Trophoblast cell (in vitro differentiated cells and primary cell): ENCODE data around the gene CSRNP2.
A peak's percentile ranks its signal among the peaks of the same experiment; 100 is the strongest.

Experiments
- DNase-seq, 2 donors: peaks; one replicate each; pipeline ENCODE4 v3.0.0-alpha.2; 2016
- H2AFZ ChIP-seq: 2 replicates; pipeline ENCODE4 v1.6.1; 2013; ENCODE audit warnings: low read length, moderate library complexity, mild to moderate bottlenecking; ENCODE audit not compliant: insufficient read depth, poor library complexity
- H2AK5ac ChIP-seq: 2 replicates; pipeline ENCODE4 v1.6.1; 2013; ENCODE audit warnings: mild to moderate bottlenecking, low read length
- H2BK120ac ChIP-seq: 2 replicates; pipeline ENCODE4 v1.6.1; 2013; ENCODE audit warnings: low read length, mild to moderate bottlenecking, moderate library complexity; ENCODE audit not compliant: insufficient read depth, poor library complexity
- H2BK12ac ChIP-seq: 2 replicates; pipeline ENCODE4 v1.6.1; 2013; ENCODE audit warnings: mild to moderate bottlenecking, low read length, moderate library complexity
- H2BK5ac ChIP-seq: 2 replicates; pipeline ENCODE4 v1.6.1; 2013; ENCODE audit warnings: low read length, low read depth, moderate library complexity, mild to moderate bottlenecking; ENCODE audit not compliant: poor library complexity
- H3K14ac ChIP-seq: 2 replicates; pipeline ENCODE4 v1.6.1; 2013; ENCODE audit warnings: mild to moderate bottlenecking, low read length
- H3K18ac ChIP-seq: 2 replicates; pipeline ENCODE4 v1.6.1; 2013; ENCODE audit warnings: mild to moderate bottlenecking, low read length
- H3K23ac ChIP-seq: 2 replicates; pipeline ENCODE4 v1.6.1; 2013; ENCODE audit warnings: low read length
- H3K27ac ChIP-seq: 2 replicates; pipeline ENCODE4 v1.5.1; 2013; ENCODE audit warnings: low read depth, mild to moderate bottlenecking, inconsistent platforms, low read length, moderate library complexity
- H3K27me3 ChIP-seq: 2 replicates; pipeline ENCODE4 v1.6.1; 2013; ENCODE audit warnings: inconsistent platforms, mild to moderate bottlenecking, low read length, moderate library complexity; ENCODE audit not compliant: insufficient read depth
- H3K36me3 ChIP-seq, 2 experiments: 1 replicate in 1 of 2; 2 replicates in 1 of 2; pipeline ENCODE4 v1.6.1; 2013; ENCODE audit warnings: low read length in 2 of 2, mild to moderate bottlenecking in 2 of 2, moderate library complexity in 1 of 2; ENCODE audit not compliant: insufficient read depth in 2 of 2, control insufficient read depth in 1 of 2
- H3K4ac ChIP-seq: 2 replicates; pipeline ENCODE4 v1.6.1; 2013; ENCODE audit warnings: low read depth, mild to moderate bottlenecking, low read length, moderate library complexity
- H3K4me1 ChIP-seq, 2 experiments: 1 replicate in 1 of 2; 2 replicates in 1 of 2; pipeline ENCODE4 v1.6.1; 2013; ENCODE audit warnings: low read length in 2 of 2, mild to moderate bottlenecking in 2 of 2, moderate library complexity in 1 of 2; ENCODE audit not compliant: insufficient read depth in 2 of 2, control insufficient read depth in 1 of 2
- H3K4me2 ChIP-seq: 2 replicates; pipeline ENCODE4 v1.6.1; 2013; ENCODE audit warnings: inconsistent platforms, mild to moderate bottlenecking, low read length, moderate library complexity
- H3K4me3 ChIP-seq: 2 replicates; pipeline ENCODE4 v1.5.1; 2013; ENCODE audit warnings: mild to moderate bottlenecking, low read depth, low read length, inconsistent platforms
- H3K79me1 ChIP-seq: one replicate; pipeline ENCODE4 v1.6.1; 2013; ENCODE audit warnings: low read length
- H3K79me2 ChIP-seq: 2 replicates; pipeline ENCODE4 v1.6.1; 2013; ENCODE audit warnings: low read length, mild to moderate bottlenecking; ENCODE audit not compliant: control insufficient read depth, insufficient read depth, poor library complexity
- H3K9ac ChIP-seq: 2 replicates; pipeline ENCODE4 v1.6.1; 2013; ENCODE audit warnings: mild to moderate bottlenecking, low read length
- H3K9me3 ChIP-seq: 2 replicates; pipeline ENCODE4 v1.6.1; 2013; ENCODE audit warnings: low read depth, mild to moderate bottlenecking, control low read depth, inconsistent platforms, low read length; ENCODE audit not compliant: insufficient read depth
- H4K12ac ChIP-seq: 2 replicates; pipeline ENCODE4 v1.6.1; 2013; ENCODE audit warnings: low read depth, mild to moderate bottlenecking, low read length, moderate library complexity
- H4K8ac ChIP-seq: 2 replicates; pipeline ENCODE4 v1.6.1; 2013; ENCODE audit warnings: low read depth, mild to moderate bottlenecking, low read length, moderate library complexity
- H4K91ac ChIP-seq: one replicate; pipeline ENCODE4 v1.6.1; 2013; ENCODE audit warnings: low read depth, mild to moderate bottlenecking, low read length, moderate library complexity
- WGBS: extraction: QIAGEN DNeasy Blood & Tissue Kit; methylation state at CpG from one replicate; pipeline ENCODE4 v1.1.7; 2013; ENCODE audit warnings: missing lambda C conversion rate; ENCODE audit not compliant: insufficient read length, insufficient coverage; ENCODE audit errors: extremely low coverage; 5-methylcytosine and 5-hydroxymethylcytosine counted together

CSRNP2 gene

GRCh38 chr12:51127050-51127729 lies 43.8 kb upstream of the CSRNP2 start:
- Histone ChIP-seq H3K23ac (no peak overlapping the region), H3K4me2 (no peak overlapping the region), H3K18ac (no peak overlapping the region), H4K12ac (no peak overlapping the region), H2AK5ac (no peak overlapping the region), H2BK120ac (no peak overlapping the region), H3K9me3 (no peaks in the 10 kb centered on the region), H4K91ac (no peak overlapping the region), H3K4me3 (no peak overlapping the region), H4K8ac (no peak overlapping the region), H3K14ac (no peak overlapping the region), H2AFZ (no peak overlapping the region), H3K79me1 (no peaks in the 10 kb centered on the region), H3K9ac (no peak overlapping the region), H3K79me2 (no peaks in the 10 kb centered on the region), H3K36me3 (peaks cover 7 to 9% of the 10 kb centered on the region in 2 experiments), H3K4me1 (no peaks in the 10 kb centered on the region), H3K4ac (no peak overlapping the region), H3K27me3 (no peaks in the 10 kb centered on the region), H2BK5ac (no peak overlapping the region), H2BK12ac (no peak overlapping the region), H3K27ac (no peak overlapping the region)
- WGBS = no CpG with 5 or more reads among the region's 2 CpGs
- DNase-seq = no peak

GRCh38 chr12:51126297-51126696 lies 42.9 kb upstream of the CSRNP2 start:
- Histone ChIP-seq H3K14ac (no peak overlapping the region), H2BK12ac (no peak overlapping the region), H3K4ac (no peak overlapping the region), H4K12ac (no peak overlapping the region), H3K27ac (no peak overlapping the region), H3K23ac (no peak overlapping the region), H2AK5ac (no peak overlapping the region), H3K9ac (no peak overlapping the region), H3K79me1 (no peaks in the 10 kb centered on the region), H3K79me2 (no peaks in the 10 kb centered on the region), H3K4me1 (no peaks in the 10 kb centered on the region), H3K27me3 (no peaks in the 10 kb centered on the region), H3K36me3 (peaks cover 7 to 9% of the 10 kb centered on the region in 2 experiments), H3K18ac (no peak overlapping the region), H3K9me3 (no peaks in the 10 kb centered on the region), H3K4me2 (no peak overlapping the region), H4K91ac (no peak overlapping the region), H2AFZ (no peak overlapping the region), H4K8ac (no peak overlapping the region), H2BK120ac (no peak overlapping the region), H2BK5ac (no peak overlapping the region), H3K4me3 (no peak overlapping the region)
- no peak for DNase-seq
- WGBS = no CpG with 5 or more reads among the region's 2 CpGs

DNA sequence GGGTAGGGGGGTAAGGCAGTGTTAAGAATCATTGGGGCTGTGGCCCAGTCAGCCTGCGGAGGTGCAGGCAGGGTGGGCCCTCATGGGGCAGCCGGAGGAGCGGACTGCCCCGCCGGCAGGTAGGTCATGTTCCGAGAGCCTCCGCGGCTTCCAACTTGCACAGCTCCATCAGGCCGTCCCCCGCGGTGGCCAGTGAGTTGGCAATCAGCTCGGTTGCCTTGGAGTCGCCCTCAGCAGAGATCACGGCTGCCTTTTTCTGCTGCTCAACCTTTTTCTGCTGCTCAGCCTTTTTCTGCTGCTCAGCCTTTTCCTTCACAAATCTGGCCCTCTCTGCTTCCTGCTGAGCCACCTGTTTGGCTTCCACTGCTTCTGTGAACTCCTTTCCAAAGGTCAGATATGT lies 41.1 kb upstream of the CSRNP2 start:
- no peak overlapping the region for H2AK5ac ChIP-seq
- H3K79me1 ChIP-seq = no peaks in the 10 kb centered on the region
- no peak overlapping the region for H3K27ac ChIP-seq
- no CpG with 5 or more reads among the region's 14 CpGs for WGBS
- no peak overlapping the region for H3K18ac ChIP-seq
- H2BK120ac ChIP-seq = no peak overlapping the region
- no peak overlapping the region for H2AFZ ChIP-seq
- H2BK12ac ChIP-seq = no peak overlapping the region
- H4K12ac ChIP-seq = no peak overlapping the region
- no peaks in the 10 kb centered on the region for H3K4me1 ChIP-seq
- DNase-seq = no peak
- no peak overlapping the region for H3K4ac ChIP-seq
- H2BK5ac ChIP-seq = no peak overlapping the region
- H4K91ac ChIP-seq = no peak overlapping the region
- no peak overlapping the region for H4K8ac ChIP-seq
- no peak overlapping the region for H3K9ac ChIP-seq
- H3K27me3 ChIP-seq = no peaks in the 10 kb centered on the region
- no peaks in the 10 kb centered on the region for H3K9me3 ChIP-seq
- no peak overlapping the region for H3K4me3 ChIP-seq
- no peak overlapping the region for H3K4me2 ChIP-seq
- H3K36me3 ChIP-seq = peaks cover 7% of the 10 kb centered on the region in 2 experiments
- no peak overlapping the region for H3K23ac ChIP-seq
- H3K79me2 ChIP-seq = no peaks in the 10 kb centered on the region
- no peak overlapping the region for H3K14ac ChIP-seq

- Histone ChIP-seq H3K27ac (no peak overlapping the region), H4K91ac (no peak overlapping the region), H3K18ac (no peak overlapping the region), H2BK5ac (no peak overlapping the region), H3K4me3 (no peak overlapping the region), H3K79me1 (no peaks in the 10 kb centered on the region), H2BK120ac (no peak overlapping the region), H3K14ac (no peak overlapping the region), H3K79me2 (no peaks in the 10 kb centered on the region), H3K4me2 (no peak overlapping the region), H3K9ac (no peak overlapping the region), H4K12ac (no peak overlapping the region), H3K4ac (no peak overlapping the region), H3K23ac (no peak overlapping the region), H3K4me1 (no peaks in the 10 kb centered on the region), H3K9me3 (no peaks in the 10 kb centered on the region), H2BK12ac (no peak overlapping the region), H3K27me3 (no peaks in the 10 kb centered on the region), H4K8ac (no peak overlapping the region), H2AFZ (no peak overlapping the region), H2AK5ac (no peak overlapping the region), H3K36me3 (peaks cover 7% of the 10 kb centered on the region in 2 experiments)
- peak in 1 of 2 donors; percentile 66 for DNase-seq
Observed at GRCh38 chr12:51122844-51123243, 39.4 kb upstream of the CSRNP2 start.
